GM12874 (cell line): ENCODE data around the gene SLIT3.

Experiments used
- CTCF ChIP-seq: IDR thresholded peaks from 2 replicates; pipeline ENCODE4 v1.5.1; 2011; ENCODE audit warnings: low read depth, mild to moderate bottlenecking, control low read depth, low read length, moderate library complexity; ENCODE audit not compliant: insufficient read depth

Gene SLIT3

GRCh38 chr5:169013846-169014245 lies 287.1 kb downstream of the SLIT3 start:
- no peak for TF ChIP-seq CTCF

- TF ChIP-seq CTCF: no peak
These were observed 287.7 kb downstream of the SLIT3 start for GRCh38 chr5:169013208-169013728.

- TF ChIP-seq CTCF: no peak
These were observed 288.5 kb downstream of the SLIT3 start for GRCh38 chr5:169012450-169012849.

GRCh38 chr5:169011451-169011850 lies 289.5 kb downstream of the SLIT3 start:
- no peak for TF ChIP-seq CTCF

GRCh38 chr5:169011009-169011408 lies 289.9 kb downstream of the SLIT3 start:
- TF ChIP-seq CTCF: no peak

- TF ChIP-seq CTCF: no peak
These were observed 291.8 kb downstream of the SLIT3 start for GRCh38 chr5:169009123-169009522.

GRCh38 chr5:169006842-169007790 lies 293.8 kb downstream of the SLIT3 start:
- no peak for TF ChIP-seq CTCF
